Keratinocyte (primary cell): Measurements from ENCODE around the gene ELMO2.

Source experiments
- CTCF ChIP-seq, 3 experiments: IDR thresholded peaks in 1 of 3; conservative IDR thresholded peaks in 1 of 3; optimal IDR thresholded peaks in 1 of 3; 2 replicates in 2 of 3; 3 replicates in 1 of 3; pipeline versions ENCODE3 to v1.5.1; 2011; ENCODE audit warnings: low read length in 3 of 3, mild to moderate bottlenecking in 3 of 3, moderate library complexity in 2 of 3, control low read depth in 1 of 3, inconsistent platforms in 1 of 3; ENCODE audit not compliant: insufficient read depth in 2 of 3; ENCODE audit errors: extremely low read depth in 1 of 3
- EZH2 ChIP-seq: IDR thresholded peaks from one replicate; pipeline ENCODE4 v1.6.1; 2012; ENCODE audit warnings: inconsistent platforms, mild to moderate bottlenecking, low read length, moderate library complexity

- TF ChIP-seq EZH2, result no peak
- no peak for TF ChIP-seq CTCF (optimal IDR thresholded peaks at IDR 0.05 in 1 of 3, IDR thresholded peaks at IDR 0.05 in 1 of 3, conservative IDR thresholded peaks at IDR 0.05 in 1 of 3; ENCODE audit: extremely low read depth in 1 of 3, insufficient read depth in 2 of 3, low read length in 3 of 3)
Measured at GRCh38 chr20:46400253-46400652, 6.2 kb downstream of the ELMO2 start.
